HUES64 (cell line): ENCODE results near the gene NR6A1.

Experiments used
- H3K27ac ChIP-seq: 2 replicates; pipeline ENCODE4 v1.7.0; 2013; ENCODE audit warnings: low read depth, low read length, inconsistent platforms
- H3K27me3 ChIP-seq: 2 replicates; pipeline ENCODE4 v1.6.1; 2013; ENCODE audit warnings: mild to moderate bottlenecking, low read length; ENCODE audit not compliant: insufficient read depth
- H3K36me3 ChIP-seq: 2 replicates; pipeline ENCODE4 v1.6.1; 2013; ENCODE audit warnings: mild to moderate bottlenecking, low read length; ENCODE audit not compliant: insufficient read depth
- H3K4me1 ChIP-seq: 2 replicates; pipeline ENCODE4 v1.6.1; 2013; ENCODE audit warnings: mild to moderate bottlenecking, low read length, moderate library complexity; ENCODE audit not compliant: insufficient read depth
- H3K4me3 ChIP-seq: 2 replicates; pipeline ENCODE4 v1.5.1; 2013; ENCODE audit warnings: mild to moderate bottlenecking, low read length, moderate library complexity
- H3K9ac ChIP-seq: 2 replicates; pipeline ENCODE4 v1.6.1; 2013; ENCODE audit warnings: mild to moderate bottlenecking, low read depth, low read length
- H3K9me3 ChIP-seq: 2 replicates; pipeline ENCODE4 v1.6.1; 2013; ENCODE audit warnings: low read depth, low read length; ENCODE audit not compliant: insufficient read depth
- WGBS: fragments of 150-250, 120-280 bp; methylation state at CpG from one replicate; pipeline ENCODE4 v1.1.7; 2013; ENCODE audit warnings: missing lambda C conversion rate; 5-methylcytosine and 5-hydroxymethylcytosine counted together

The NR6A1 gene

DNA sequence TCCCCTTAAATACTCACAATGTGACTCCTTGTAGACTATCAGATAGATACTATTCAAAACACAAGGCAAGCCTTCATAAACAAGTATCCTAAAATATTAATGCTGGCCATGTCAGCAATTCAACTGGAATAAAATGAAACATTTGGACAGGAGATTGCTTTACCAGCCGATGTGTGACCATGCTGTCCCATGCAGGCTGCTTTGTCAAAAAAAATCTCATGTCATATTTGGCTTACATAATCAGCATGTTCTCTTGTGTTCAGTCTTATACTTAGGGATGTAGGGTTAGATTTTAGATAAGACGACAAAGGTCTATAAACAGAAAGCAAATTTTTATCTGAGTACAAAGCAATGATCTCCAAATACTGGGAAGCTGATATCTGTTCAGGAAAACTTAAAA lies 108.5 kb downstream of the NR6A1 start:
- H3K4me1 ChIP-seq, result peaks cover 36% of the 10 kb centered on the region
- no peak overlapping the region for H3K9ac ChIP-seq
- H3K36me3 ChIP-seq, result no peaks in the 10 kb centered on the region; the same call in 1 of the 2 replicates
- no peak overlapping the region for H3K27ac ChIP-seq
- no peaks in the 10 kb centered on the region for H3K9me3 ChIP-seq
- H3K4me3 ChIP-seq, result no peak overlapping the region
- WGBS, result 87% methylated on average over 2 of the region's 2 CpGs
- no peaks in the 10 kb centered on the region for H3K27me3 ChIP-seq

DNA sequence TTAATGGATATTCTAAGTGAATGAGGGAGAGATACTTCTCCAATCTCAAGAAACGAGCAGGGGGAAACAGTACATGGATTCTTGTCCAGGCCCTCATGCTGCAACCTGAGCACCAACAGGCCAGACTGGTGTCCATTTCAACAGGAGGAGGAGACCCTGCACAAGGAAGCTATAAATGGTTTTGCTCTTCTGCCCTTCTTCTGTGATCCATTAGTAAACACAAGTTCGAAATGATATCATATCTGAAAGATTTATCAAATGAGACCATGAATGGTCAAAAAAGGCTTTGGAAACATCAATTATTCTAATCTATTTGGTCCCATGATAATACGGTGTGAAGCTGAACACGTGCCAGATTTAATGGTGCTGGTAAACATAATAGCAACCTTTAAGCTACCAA lies 109.8 kb downstream of the NR6A1 start:
- Histone ChIP-seq H3K9me3 (no peaks in the 10 kb centered on the region), H3K4me1 (peaks cover 39% of the 10 kb centered on the region), H3K9ac (peak overlapping the region; percentile 96; the same call in 1 of the 2 replicates), H3K4me3 (peak overlapping the region; percentile 75; the same call in 1 of the 2 replicates), H3K27me3 (no peaks in the 10 kb centered on the region), H3K36me3 (no peaks in the 10 kb centered on the region; the same call in 1 of the 2 replicates), H3K27ac (no peak overlapping the region)
- WGBS, result 96% methylated on average over 4 of the region's 4 CpGs

DNA sequence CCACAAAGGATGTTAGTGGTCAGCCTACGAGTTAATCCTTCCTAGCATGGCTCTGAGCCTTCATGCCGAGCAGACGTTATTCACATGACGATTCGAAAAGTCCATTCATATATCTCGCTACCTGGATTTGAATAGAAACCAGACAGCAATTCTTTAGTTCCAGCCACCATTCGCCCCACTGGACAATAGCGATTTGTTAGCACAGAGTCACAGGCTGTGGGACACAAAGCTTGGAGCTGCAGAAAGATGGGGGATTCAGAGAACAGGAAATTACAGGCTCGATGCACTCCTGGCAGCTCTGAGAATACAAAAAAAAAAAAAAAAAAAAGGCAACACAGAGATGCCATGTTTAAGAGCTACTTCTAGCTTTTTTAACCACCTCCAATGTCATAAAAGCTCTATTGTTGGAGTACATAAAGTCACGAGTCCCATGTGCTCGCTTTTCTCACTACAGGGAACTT lies 110.7 kb downstream of the NR6A1 start:
- H3K4me3 ChIP-seq, result peak overlapping the region; percentile 75
- H3K9me3 ChIP-seq, result no peaks in the 10 kb centered on the region
- peak overlapping the region; percentile 85 for H3K27ac ChIP-seq
- H3K4me1 ChIP-seq, result peaks cover 39% of the 10 kb centered on the region
- no peaks in the 10 kb centered on the region for H3K27me3 ChIP-seq
- 28% methylated on average over 11 of the region's 11 CpGs for WGBS
- peak overlapping the region; percentile 96 for H3K9ac ChIP-seq
- H3K36me3 ChIP-seq, result no peaks in the 10 kb centered on the region; the same call in 1 of the 2 replicates

DNA sequence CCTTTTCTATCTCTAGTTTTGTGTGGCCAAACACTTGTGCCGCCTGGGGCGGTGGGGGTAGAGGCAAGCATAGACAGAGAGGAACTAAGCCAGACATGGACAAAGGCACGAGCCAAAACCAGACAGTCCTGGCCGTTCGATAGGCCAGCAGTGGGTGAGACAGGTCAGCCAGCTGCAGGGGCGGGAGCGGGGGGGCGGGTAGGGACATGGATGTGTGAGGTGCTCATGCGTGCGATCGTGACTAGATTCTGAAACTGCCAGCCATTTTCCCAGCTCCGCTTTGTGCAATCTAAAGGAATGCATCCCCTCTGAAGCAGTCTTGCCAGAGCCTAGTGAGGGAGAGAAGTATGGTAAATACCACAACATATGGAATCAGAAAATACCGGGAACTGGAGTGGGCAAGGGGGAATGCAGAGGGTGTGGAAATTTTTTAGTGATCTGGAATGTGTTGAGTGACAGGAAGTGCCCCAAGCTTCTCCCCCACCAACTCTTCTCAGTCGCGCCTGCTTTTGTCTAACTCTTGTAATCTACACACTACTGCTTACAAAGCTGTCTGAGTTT lies 111.9 kb downstream of the NR6A1 start:
- H3K4me3 ChIP-seq, result peak overlapping the region; percentile 75
- 17% methylated on average over 13 of the region's 15 CpGs for WGBS
- H3K27me3 ChIP-seq, result no peaks in the 10 kb centered on the region
- H3K36me3 ChIP-seq, result no peaks in the 10 kb centered on the region
- H3K9ac ChIP-seq, result peak overlapping the region; percentile 96
- no peaks in the 10 kb centered on the region for H3K9me3 ChIP-seq
- peaks cover 39% of the 10 kb centered on the region for H3K4me1 ChIP-seq
- peak overlapping the region; percentile 85 for H3K27ac ChIP-seq

DNA sequence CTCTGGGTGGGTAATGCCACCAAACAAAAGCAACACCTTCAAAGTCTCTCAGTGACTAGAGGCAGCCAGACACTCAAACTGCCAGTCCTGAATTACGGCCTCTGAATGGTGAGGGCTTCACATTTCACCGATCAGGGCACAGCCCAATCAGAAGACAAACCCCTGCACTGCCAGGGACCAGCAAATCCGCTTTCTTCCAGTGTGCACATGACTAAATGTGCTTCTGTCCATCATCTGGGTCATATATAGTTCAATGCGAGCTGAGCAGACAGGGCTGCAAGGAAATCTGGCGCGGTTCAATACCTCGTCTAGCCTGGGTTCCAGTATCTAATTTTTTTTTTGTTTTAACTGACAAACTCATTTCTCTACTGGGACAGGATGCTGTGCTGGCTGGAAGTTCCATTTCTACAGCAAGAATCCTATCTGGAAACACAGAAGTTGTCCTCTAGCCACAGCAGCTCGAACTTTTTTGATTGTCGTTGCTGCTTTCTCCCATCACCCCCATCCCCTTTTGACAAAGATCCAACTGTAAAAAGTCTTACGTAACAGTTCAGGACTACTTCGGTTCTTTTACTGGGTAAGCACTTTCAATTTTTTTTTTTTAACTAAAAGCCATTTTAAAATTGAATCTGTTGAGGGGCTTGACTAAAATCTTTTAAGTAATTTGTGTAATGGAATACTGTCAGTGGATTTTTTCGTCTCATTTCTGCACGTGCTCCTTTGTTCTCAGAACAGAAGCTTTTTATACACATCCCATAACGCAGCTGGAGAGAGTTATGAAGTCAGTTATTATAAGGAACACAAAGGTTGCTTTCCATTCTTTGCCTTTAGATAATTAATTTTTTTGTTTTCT lies 112.7 kb downstream of the NR6A1 start:
- Histone ChIP-seq H3K9ac (peak overlapping the region; percentile 96), H3K27ac (peak overlapping the region; percentile 85), H3K4me1 (peaks cover 39% of the 10 kb centered on the region), H3K4me3 (peak overlapping the region; percentile 75), H3K9me3 (no peaks in the 10 kb centered on the region), H3K27me3 (no peaks in the 10 kb centered on the region), H3K36me3 (no peaks in the 10 kb centered on the region)
- WGBS, result 33% methylated on average over 11 of the region's 14 CpGs

- Histone ChIP-seq H3K4me1 (peaks cover 35% of the 10 kb centered on the region), H3K36me3 (no peaks in the 10 kb centered on the region), H3K9me3 (no peaks in the 10 kb centered on the region), H3K27me3 (no peaks in the 10 kb centered on the region), H3K4me3 (no peak overlapping the region; the same call in 1 of the 2 replicates), H3K27ac (peak overlapping the region; percentile 85; the same call in 1 of the 2 replicates), H3K9ac (no peak overlapping the region)
- WGBS, result 65% methylated on average over 1 of the region's 1 CpG
Measured at GRCh38 chr9:124657516-124657915, 113.6 kb downstream of the NR6A1 start.

DNA sequence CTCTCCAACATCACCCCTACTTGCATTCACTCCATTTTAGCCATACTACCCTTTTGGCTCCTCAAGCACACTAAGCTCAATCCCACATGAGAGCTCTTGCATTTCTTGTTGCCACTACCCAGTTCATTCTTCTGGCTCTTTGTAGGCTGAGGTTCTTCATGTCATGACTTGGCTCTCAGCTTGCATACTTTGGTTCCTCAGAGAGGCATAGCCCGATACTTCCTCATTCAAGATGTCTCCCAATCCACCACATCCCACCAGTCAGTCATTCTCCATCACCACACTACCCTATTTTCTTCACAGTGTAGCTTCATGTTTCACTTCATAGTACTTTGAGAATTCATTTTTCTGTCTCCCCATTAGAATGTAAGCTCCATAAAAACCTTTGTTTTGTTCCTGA lies 116.7 kb downstream of the NR6A1 start:
- H3K4me3 ChIP-seq, result no peak overlapping the region
- no peaks in the 10 kb centered on the region for H3K9me3 ChIP-seq
- no peak overlapping the region for H3K9ac ChIP-seq
- peaks cover 10% of the 10 kb centered on the region; the same call in 1 of the 2 replicates for H3K4me1 ChIP-seq
- 95% methylated on average over 1 of the region's 1 CpG for WGBS
- H3K27ac ChIP-seq, result no peak overlapping the region
- no peaks in the 10 kb centered on the region for H3K36me3 ChIP-seq
- no peaks in the 10 kb centered on the region for H3K27me3 ChIP-seq

DNA sequence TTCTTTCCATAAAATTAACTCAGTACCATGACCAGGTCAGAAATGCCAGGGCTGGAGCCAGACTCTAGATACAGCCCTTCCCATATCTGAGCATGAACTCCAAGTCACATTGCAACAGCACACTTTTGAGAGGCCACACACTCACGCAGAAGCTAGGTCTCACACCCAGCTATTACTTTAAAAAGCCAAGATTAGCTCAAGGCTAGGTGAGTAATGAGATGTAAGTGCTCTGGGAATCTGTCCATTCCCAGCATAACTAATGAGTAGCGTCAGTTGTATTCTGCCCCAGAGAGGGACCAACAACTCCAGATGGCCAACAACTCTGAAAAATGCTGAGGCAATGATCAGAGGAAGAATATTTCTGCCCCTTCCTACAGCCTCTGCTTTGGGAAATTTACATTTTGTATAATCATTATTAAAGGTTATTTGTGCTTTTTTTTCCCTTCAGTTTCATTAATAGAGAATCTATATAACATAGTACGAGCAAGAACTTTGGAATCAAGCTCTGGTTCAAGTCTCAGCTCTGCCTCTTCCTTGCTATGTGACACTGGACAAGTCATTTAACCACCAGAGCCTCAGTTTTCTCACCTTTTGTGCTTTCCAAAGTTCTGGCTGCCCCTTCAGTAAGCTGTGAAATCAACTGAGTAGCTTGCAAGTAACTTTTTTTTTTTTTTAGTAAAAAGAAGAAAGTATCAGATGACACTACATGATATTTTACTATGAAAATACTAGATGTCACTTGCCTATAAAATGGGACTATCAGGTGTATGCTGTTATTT lies 118.3 kb downstream of the NR6A1 start:
- no peak overlapping the region for H3K27ac ChIP-seq
- H3K4me1 ChIP-seq, result peaks cover 8% of the 10 kb centered on the region; the same call in 1 of the 2 replicates
- no peak overlapping the region for H3K4me3 ChIP-seq
- H3K9ac ChIP-seq, result no peak overlapping the region
- H3K36me3 ChIP-seq, result no peaks in the 10 kb centered on the region
- no peaks in the 10 kb centered on the region for H3K27me3 ChIP-seq
- no peaks in the 10 kb centered on the region for H3K9me3 ChIP-seq
- WGBS, result 95% methylated on average over 3 of the region's 3 CpGs

DNA sequence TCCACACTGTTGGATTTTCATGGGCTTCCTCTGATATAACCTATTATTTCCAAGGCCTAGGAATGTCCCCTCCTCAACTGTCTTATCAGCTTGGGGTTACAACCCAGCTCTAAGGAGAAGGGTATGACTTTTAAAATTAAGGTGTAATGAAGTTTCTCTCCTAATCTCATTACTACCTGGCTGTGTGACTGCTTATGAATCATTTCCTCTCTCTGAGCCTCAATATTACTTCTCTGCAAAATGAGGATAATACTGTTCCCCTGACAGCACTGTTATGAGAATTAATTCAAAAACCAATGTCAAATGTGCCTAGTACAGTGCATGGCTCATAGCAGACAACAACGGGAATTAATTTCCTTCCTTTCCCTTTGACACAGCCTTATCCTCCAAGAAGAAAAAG lies 118.9 kb downstream of the NR6A1 start:
- Histone ChIP-seq H3K9me3 (no peaks in the 10 kb centered on the region), H3K9ac (no peak overlapping the region), H3K27ac (no peak overlapping the region), H3K36me3 (no peaks in the 10 kb centered on the region), H3K4me1 (peaks cover 3% of the 10 kb centered on the region; the same call in 1 of the 2 replicates), H3K27me3 (no peaks in the 10 kb centered on the region), H3K4me3 (no peak overlapping the region)
- 91% methylated on average over 1 of the region's 1 CpG for WGBS

DNA sequence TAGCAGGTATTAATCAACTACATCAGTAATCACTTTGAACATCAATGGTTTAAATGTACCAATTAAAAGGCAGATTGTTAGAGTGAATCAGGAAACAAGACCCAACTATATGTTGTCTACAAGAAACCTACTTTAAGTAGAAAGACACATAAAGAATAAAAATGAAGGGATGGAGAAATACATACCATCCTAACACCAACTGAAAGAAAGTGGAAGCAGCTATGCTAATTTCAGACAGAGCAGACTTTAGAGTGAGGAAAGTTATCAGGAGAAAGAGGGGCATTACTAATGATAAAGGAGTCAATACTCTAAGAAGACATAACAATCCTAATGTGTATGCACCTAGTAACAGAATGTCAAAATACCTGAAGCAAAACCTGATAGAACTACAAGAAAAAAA lies 125.8 kb downstream of the NR6A1 start:
- H3K4me3 ChIP-seq, result no peak overlapping the region
- no peak overlapping the region for H3K9ac ChIP-seq
- H3K36me3 ChIP-seq, result no peaks in the 10 kb centered on the region
- no peaks in the 10 kb centered on the region for H3K9me3 ChIP-seq
- no peaks in the 10 kb centered on the region for H3K4me1 ChIP-seq
- H3K27me3 ChIP-seq, result no peaks in the 10 kb centered on the region
- H3K27ac ChIP-seq, result no peak overlapping the region

DNA sequence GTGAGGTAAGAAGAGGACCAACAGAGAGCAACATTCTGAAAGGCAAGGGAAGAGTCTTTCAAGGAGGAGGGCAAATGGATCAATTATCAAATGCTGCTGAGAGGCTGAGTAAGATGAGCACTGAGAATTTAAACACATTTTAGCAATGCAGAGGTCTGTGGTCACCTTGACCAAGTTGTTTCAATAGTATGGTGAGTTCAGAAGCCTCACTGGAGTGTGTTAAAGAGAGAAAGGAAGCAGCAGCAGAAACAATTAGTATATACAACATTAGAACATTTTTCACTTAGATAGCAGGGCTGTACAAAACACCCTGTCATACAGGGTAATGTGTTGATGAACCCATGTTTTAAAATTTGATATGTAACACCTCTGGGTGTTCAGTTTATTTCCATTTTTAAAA lies 131.5 kb downstream of the NR6A1 start:
- Histone ChIP-seq H3K9ac (no peak overlapping the region), H3K4me3 (no peak overlapping the region), H3K4me1 (0 out of 2 replicates have a peak, but pooled peaks cover 2% of the 10 kb centered on the region), H3K36me3 (0 out of 2 replicates have a peak, but pooled peaks cover 2% of the 10 kb centered on the region), H3K9me3 (no peaks in the 10 kb centered on the region), H3K27me3 (no peaks in the 10 kb centered on the region), H3K27ac (no peak overlapping the region)
